IgD-negative memory B cell (primary cell): Measurements from ENCODE around the gene CASS4. TPM values are rescaled to one million over a fixed set of nuclear protein-coding genes. Genes with fewer than 3 reads are reported as not detected.

ENCODE experiments used
- H3K27ac Mint-ChIP-seq, 3 donors: one replicate each; pipeline ENCODE4 v1.8.0; 2020 to 2022; ENCODE audit warnings: mild to moderate bottlenecking in 3 of 3, mixed read lengths in 3 of 3, moderate library complexity in 1 of 3
- H3K27me3 Mint-ChIP-seq: one replicate; pipeline ENCODE4 v1.8.0; 2021; ENCODE audit warnings: mixed read lengths
- H3K36me3 Mint-ChIP-seq: one replicate; pipeline ENCODE4 v1.8.0; 2020; ENCODE audit warnings: mild to moderate bottlenecking, mixed read lengths
- H3K4me1 Mint-ChIP-seq, 3 donors: one replicate each; pipeline ENCODE4 v1.8.0; 2020 to 2022; ENCODE audit warnings: mixed read lengths in 3 of 3, mild to moderate bottlenecking in 1 of 3
- H3K4me3 Mint-ChIP-seq, 4 donors: one replicate each; pipeline ENCODE4 v1.8.0; 2020 to 2022; ENCODE audit warnings: mild to moderate bottlenecking in 4 of 4, mixed read lengths in 4 of 4, moderate library complexity in 3 of 4
- H3K9me3 Mint-ChIP-seq, 3 donors: one replicate each; pipeline ENCODE4 v1.8.0; 2020 to 2021; ENCODE audit warnings: mixed read lengths in 3 of 3, mild to moderate bottlenecking in 1 of 3
- polyA plus RNA-seq: library from polyadenylated mRNA; unstranded; fragments of 300-500 nt; fragmentation: Illumina TruSeq; gene quantifications from one replicate; pipeline ENCODE4 v1.2.3, GENCODE V29; 2021

CASS4 gene
- polyA plus RNA-seq, 1 donor from 2014 or later: 0.34 TPM

GRCh38 chr20:56465997-56466396 is 53.9 kb downstream of the CASS4 start:
- peak overlapping the region in 3 of 4 donors; percentile 58 to 79 (median 77) for H3K4me3 Mint-ChIP-seq
- peaks cover 33% of the 10 kb centered on the region in 3 donors for H3K4me1 Mint-ChIP-seq
- no peaks in the 10 kb centered on the region for H3K36me3 Mint-ChIP-seq
- no peaks in the 10 kb centered on the region for H3K27me3 Mint-ChIP-seq
- H3K27ac Mint-ChIP-seq: peak overlapping the region; percentile 40 to 90 (median 84)
- H3K9me3 Mint-ChIP-seq: no peaks in the 10 kb centered on the region

GRCh38 chr20:56467968-56468315 is 55.9 kb downstream of the CASS4 start:
- Mint-ChIP-seq H3K4me1 (peaks cover 33 to 35% (median 33%) of the 10 kb centered on the region in 3 donors), H3K27me3 (no peaks in the 10 kb centered on the region), H3K36me3 (no peaks in the 10 kb centered on the region), H3K27ac (peak overlapping the region; percentile 98 to 99 (median 99)), H3K9me3 (no peaks in the 10 kb centered on the region), H3K4me3 (peak overlapping the region; percentile 99 to 100 (median 100))

GRCh38 chr20:56468316-56469076 is 56.4 kb downstream of the CASS4 start, which contains the start of gene RTF2:
Gene RTF2, plus strand, starts transcription at chr20:56468627. Its CDS starts 71 bp downstream, at chr20:56468698.
- Mint-ChIP-seq H3K27ac (peak within 1 kb of the TSS; percentile 98 to 99 (median 99)), H3K36me3 (no peaks in the 10 kb centered on the region)

GRCh38 chr20:56469077-56469449 is 57.0 kb downstream of the CASS4 start:
- no peaks in the 10 kb centered on the region for H3K27me3 Mint-ChIP-seq
- peak overlapping the region; percentile 99 to 100 (median 100) for H3K4me3 Mint-ChIP-seq
- no peaks in the 10 kb centered on the region for H3K9me3 Mint-ChIP-seq
- H3K36me3 Mint-ChIP-seq: no peaks in the 10 kb centered on the region
- peaks cover 28 to 35% (median 33%) of the 10 kb centered on the region in 3 donors for H3K4me1 Mint-ChIP-seq
- H3K27ac Mint-ChIP-seq: peak overlapping the region in 2 of 3 donors; percentile 98 to 99

More at GRCh38 chr20:56468316-56469076, 56.4 kb downstream of the CASS4 start, which contains the start of gene RTF2:
- no peaks in the 10 kb centered on the region for H3K9me3 Mint-ChIP-seq
- peak within 1 kb of the TSS; percentile 99 to 100 (median 100) for H3K4me3 Mint-ChIP-seq
- H3K27me3 Mint-ChIP-seq: no peaks in the 10 kb centered on the region
- peaks cover 31 to 35% (median 33%) of the 10 kb centered on the region in 3 donors for H3K4me1 Mint-ChIP-seq

- H3K9me3 Mint-ChIP-seq: no peaks in the 10 kb centered on the region
- H3K27me3 Mint-ChIP-seq: no peaks in the 10 kb centered on the region
- peaks cover 13 to 18% (median 13%) of the 10 kb centered on the region in 3 donors for H3K4me1 Mint-ChIP-seq
- peaks cover 6% of the 10 kb centered on the region for H3K36me3 Mint-ChIP-seq
- H3K4me3 Mint-ChIP-seq: peak overlapping the region in 1 of 4 donors; percentile 30
- peak overlapping the region; percentile 65 to 87 (median 67) for H3K27ac Mint-ChIP-seq
These were observed 71.9 kb downstream of the CASS4 start for GRCh38 chr20:56483970-56484369.

GRCh38 chr20:56487216-56487615 is 75.2 kb downstream of the CASS4 start:
- H3K4me3 Mint-ChIP-seq: no peak overlapping the region
- no peak overlapping the region for H3K27ac Mint-ChIP-seq
- peaks cover 13 to 18% (median 13%) of the 10 kb centered on the region in 3 donors for H3K4me1 Mint-ChIP-seq
- H3K27me3 Mint-ChIP-seq: no peaks in the 10 kb centered on the region
- peaks cover 8% of the 10 kb centered on the region for H3K36me3 Mint-ChIP-seq
- no peaks in the 10 kb centered on the region for H3K9me3 Mint-ChIP-seq

- Mint-ChIP-seq H3K36me3 (peaks cover 3% of the 10 kb centered on the region), H3K27ac (no peak overlapping the region), H3K4me1 (peaks cover 10 to 12% (median 11%) of the 10 kb centered on the region in 3 donors), H3K9me3 (no peaks in the 10 kb centered on the region), H3K4me3 (no peak overlapping the region), H3K27me3 (no peaks in the 10 kb centered on the region)
These were observed 76.5 kb downstream of the CASS4 start for GRCh38 chr20:56488566-56488965.

GRCh38 chr20:56501116-56501515 is 89.1 kb downstream of the CASS4 start:
- no peaks in the 10 kb centered on the region for H3K27me3 Mint-ChIP-seq
- H3K27ac Mint-ChIP-seq: no peak overlapping the region
- H3K4me1 Mint-ChIP-seq: peaks cover 0 to 3% (median 0%) of the 10 kb centered on the region in 3 donors
- no peak overlapping the region for H3K4me3 Mint-ChIP-seq
- H3K9me3 Mint-ChIP-seq: peaks cover 4% of the 10 kb centered on the region in 3 donors
- peaks cover 16% of the 10 kb centered on the region for H3K36me3 Mint-ChIP-seq

GRCh38 chr20:56503916-56504315 is 91.9 kb downstream of the CASS4 start:
- Mint-ChIP-seq H3K36me3 (peaks cover 2% of the 10 kb centered on the region), H3K27ac (peak overlapping the region in 1 of 3 donors; percentile 16), H3K4me3 (no peak overlapping the region), H3K27me3 (no peaks in the 10 kb centered on the region), H3K4me1 (peaks cover 0 to 3% (median 0%) of the 10 kb centered on the region in 3 donors), H3K9me3 (no peaks in the 10 kb centered on the region)

GRCh38 chr20:56504373-56505005 is 92.4 kb downstream of the CASS4 start:
- H3K36me3 Mint-ChIP-seq: peaks cover 2% of the 10 kb centered on the region
- peaks cover 0 to 3% (median 0%) of the 10 kb centered on the region in 3 donors for H3K4me1 Mint-ChIP-seq
- H3K9me3 Mint-ChIP-seq: no peaks in the 10 kb centered on the region
- no peaks in the 10 kb centered on the region for H3K27me3 Mint-ChIP-seq
- H3K4me3 Mint-ChIP-seq: no peak overlapping the region
- H3K27ac Mint-ChIP-seq: peak overlapping the region in 1 of 3 donors; percentile 84

GRCh38 chr20:56506103-56506502 is 94.0 kb downstream of the CASS4 start:
- Mint-ChIP-seq H3K4me1 (peaks cover 0 to 3% (median 2%) of the 10 kb centered on the region in 3 donors), H3K9me3 (no peaks in the 10 kb centered on the region), H3K27ac (no peak overlapping the region), H3K36me3 (peaks cover 2% of the 10 kb centered on the region), H3K4me3 (no peak overlapping the region), H3K27me3 (no peaks in the 10 kb centered on the region)

Other genes with a start within 250 kb of the CASS4 start
- gene MC3R, start 163.5 kb upstream of the CASS4 start, polyA plus RNA-seq: not detected
- gene FAM210B, start 53.3 kb upstream of the CASS4 start, polyA plus RNA-seq: 15.8 TPM
- gene AURKA, start 20.0 kb upstream of the CASS4 start, polyA plus RNA-seq: 0.95 TPM
- gene CSTF1, start 19.6 kb upstream of the CASS4 start, polyA plus RNA-seq: 29.1 TPM
- gene RTF2, start 56.4 kb downstream of the CASS4 start, polyA plus RNA-seq: 130 TPM
- not detected for gene FAM209A, start 112.5 kb downstream of the CASS4 start, polyA plus RNA-seq
- 0.38 TPM for gene FAM209B, start 121.0 kb downstream of the CASS4 start, polyA plus RNA-seq
- not detected for gene TFAP2C, start 217.0 kb downstream of the CASS4 start, polyA plus RNA-seq